Measurements from ENCODE around the gene ADGRL1.
"Not testable (repeated sequence)": the region's sequence is repeated elsewhere in the genome, so short reads cannot be mapped to it uniquely, and the experiment has no call there.

DNA sequence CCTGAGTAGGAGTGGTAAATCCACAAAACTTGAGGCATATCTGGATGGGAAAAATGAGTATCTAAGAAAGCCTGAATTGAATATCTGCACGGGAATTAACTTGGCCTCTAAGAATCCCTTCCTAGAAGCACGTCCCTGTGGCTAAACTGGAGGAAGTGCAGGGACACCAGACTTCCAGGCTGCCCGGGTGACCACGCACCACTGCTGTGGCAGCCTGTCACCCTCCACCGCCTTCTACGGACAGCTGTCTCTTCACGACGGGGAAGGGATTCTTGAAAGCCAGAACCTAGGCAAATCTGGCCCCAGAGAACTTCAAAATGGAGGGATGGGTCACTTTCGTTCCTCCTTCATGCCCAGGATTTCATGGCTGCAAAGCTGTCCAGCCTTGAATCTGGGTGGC is 2.5 kb upstream of the ADGRL1 start:
- TF ChIP-seq CTCF (IDR thresholded peaks at IDR 0.05; ENCODE audit: low read depth, low read length, poor library complexity, severe bottlenecking); EZH2phosphoT487 (IDR thresholded peaks at IDR 0.05; ENCODE audit: borderline replicate concordance, low read length): not testable (repeated sequence)

All from DOHH2 (cell line).